NCI-H2196 (cell line): Measurements from ENCODE around the gene FH.

ENCODE experiments used
- DNase-seq: peaks from one replicate; lab custom pipeline; 2025; ENCODE audit not compliant: unreplicated experiment; lab: John Stamatoyannopoulos, UW

The FH gene

GRCh38 chr1:241525026-241525425 lies 5.5 kb upstream of the FH start:
- DNase-seq = no peak

- no peak for DNase-seq
Measured at GRCh38 chr1:241521718-241522117, 2.2 kb upstream of the FH start.

GRCh38 chr1:241520080-241520465 lies 518 bp upstream of the FH start:
- DNase-seq = no peak

GRCh38 chr1:241518476-241519307 lies 863 bp downstream of the FH start:
- DNase-seq = no peak

GRCh38 chr1:241513378-241513777 lies 6.2 kb downstream of the FH start:
- no peak for DNase-seq

- DNase-seq = no peak
Measured at GRCh38 chr1:241507189-241507863, 12.2 kb downstream of the FH start.

GRCh38 chr1:241503444-241503843 lies 16.1 kb downstream of the FH start:
- DNase-seq = no peak

GRCh38 chr1:241499910-241500309 lies 19.6 kb downstream of the FH start:
- peak; percentile 2 for DNase-seq

- DNase-seq = no peak
Measured at GRCh38 chr1:241495741-241496140, 23.8 kb downstream of the FH start.

GRCh38 chr1:241488739-241489138 lies 30.8 kb downstream of the FH start:
- DNase-seq = no peak

GRCh38 chr1:241485554-241485992 lies 34.0 kb downstream of the FH start:
- no peak for DNase-seq

- no peak for DNase-seq
Measured at GRCh38 chr1:241485145-241485544, 34.4 kb downstream of the FH start.

GRCh38 chr1:241482761-241483250 lies 36.7 kb downstream of the FH start:
- no peak for DNase-seq

- no peak for DNase-seq
Measured at GRCh38 chr1:241479294-241479693, 40.3 kb downstream of the FH start.

- DNase-seq = no peak
Measured at GRCh38 chr1:241475671-241476070, 43.9 kb downstream of the FH start.

GRCh38 chr1:241473026-241473425 lies 46.5 kb downstream of the FH start:
- DNase-seq = no peak

GRCh38 chr1:241470908-241471590 lies 48.5 kb downstream of the FH start:
- DNase-seq = no peak

GRCh38 chr1:241470361-241470760 lies 49.2 kb downstream of the FH start:
- DNase-seq = no peak

- no peak for DNase-seq
Measured at GRCh38 chr1:241465673-241466072, 53.9 kb downstream of the FH start.

- no peak for DNase-seq
Measured at GRCh38 chr1:241464985-241465384, 54.6 kb downstream of the FH start.

- DNase-seq = no peak
Measured at GRCh38 chr1:241462391-241462790, 57.2 kb downstream of the FH start.
